HG02884 (cell line): ENCODE results near the gene PEBP1.
A peak's percentile ranks its signal among the peaks of the same experiment; 100 is the strongest.
"Not testable (repeated sequence)": the region's sequence is repeated elsewhere in the genome, so short reads cannot be mapped to it uniquely, and the experiment has no call there.

ENCODE experiments used
- ATAC-seq: cut with Tn5 transposase; IDR thresholded peaks from one replicate; pipeline ENCODE4 v1.9.1; 2021; ENCODE audit warnings: mild to moderate bottlenecking, moderate library complexity; ENCODE audit not compliant: unreplicated experiment

The PEBP1 gene

DNA sequence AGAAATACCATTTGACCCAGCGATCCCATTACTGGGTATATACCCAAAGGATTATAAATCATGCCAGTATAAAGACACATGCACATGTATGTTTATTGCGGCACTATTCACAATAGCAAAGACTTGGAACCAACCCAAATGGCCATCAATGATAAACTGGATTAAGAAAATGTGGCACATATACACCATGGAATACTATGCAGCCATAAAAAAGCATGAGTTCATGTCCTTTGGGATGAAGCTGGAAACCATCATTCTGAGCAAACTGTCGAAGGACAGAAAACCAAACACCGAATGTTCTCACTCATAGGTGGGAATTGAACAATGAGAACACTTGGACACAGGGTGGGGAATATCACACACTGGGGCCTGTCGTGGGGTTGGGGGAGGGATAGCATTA lies 6.5 kb upstream of the PEBP1 start:
- ATAC-seq: not testable (repeated sequence)

DNA sequence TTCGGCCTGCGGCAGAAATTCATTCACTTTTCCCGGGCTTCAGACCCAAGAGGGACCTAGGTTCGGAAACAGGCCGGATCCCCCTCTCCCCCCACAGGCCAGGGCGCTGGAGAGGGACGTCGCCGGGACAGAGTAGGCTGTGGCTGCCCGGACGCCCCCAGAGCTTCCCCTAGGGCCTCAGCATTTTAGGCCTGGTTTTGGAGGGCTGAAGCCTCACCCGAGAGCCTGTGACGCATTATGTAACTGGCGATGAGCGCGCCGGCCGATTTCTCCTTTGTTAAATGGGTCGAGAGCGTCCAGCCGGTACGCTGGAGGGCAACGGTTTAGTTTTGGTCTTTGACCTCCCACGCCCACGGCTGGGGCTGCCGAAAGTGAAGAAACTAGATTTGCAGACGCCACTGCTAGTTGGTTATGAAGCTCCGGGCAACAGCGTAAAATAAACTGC lies 657 bp downstream of the PEBP1 start:
- ATAC-seq: no peak

DNA sequence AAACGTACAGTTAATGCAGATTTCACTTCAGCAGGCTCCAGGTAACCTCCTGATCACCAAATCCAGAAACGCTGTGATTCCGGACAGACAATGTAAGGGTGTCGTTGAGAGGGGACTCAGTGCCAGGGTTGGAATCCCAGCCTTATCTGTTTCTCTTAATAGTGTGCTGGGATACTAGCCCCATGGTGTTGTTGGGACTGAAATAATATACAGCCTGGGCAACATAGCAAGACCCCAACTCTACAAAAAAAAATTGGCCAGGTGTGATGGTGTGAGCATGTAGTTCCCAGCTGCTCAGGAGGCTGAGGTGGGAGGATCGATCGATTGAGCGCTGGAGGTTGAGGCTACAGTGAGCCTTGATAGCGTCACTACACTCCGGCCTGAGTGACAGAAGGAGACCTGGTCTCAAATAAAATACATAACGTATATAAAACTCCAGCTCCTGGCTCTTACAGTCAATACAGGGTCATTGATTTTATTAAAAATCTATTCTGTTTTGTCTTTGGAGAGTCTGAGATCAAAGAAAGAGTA lies 1.3 kb downstream of the PEBP1 start:
- no peak for ATAC-seq

DNA sequence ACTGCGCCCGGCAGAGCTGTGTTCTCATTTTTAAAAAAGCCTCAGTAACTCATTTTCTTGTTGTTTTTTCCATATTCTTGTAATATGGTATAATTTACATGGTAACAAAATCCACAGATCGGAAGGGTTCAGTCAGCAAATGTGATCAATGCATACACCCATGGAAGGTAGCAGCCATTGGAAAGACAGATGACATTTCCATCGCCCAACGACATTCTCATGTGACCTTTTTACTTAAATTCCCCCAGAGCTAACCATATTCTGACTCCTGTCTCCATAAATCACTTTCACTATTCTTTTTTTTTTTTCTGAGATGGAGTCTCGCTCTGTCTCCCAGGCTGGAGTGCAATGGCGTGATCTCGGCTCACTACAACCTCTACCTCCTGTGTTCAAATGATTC lies 4.9 kb downstream of the PEBP1 start:
- no peak for ATAC-seq

DNA sequence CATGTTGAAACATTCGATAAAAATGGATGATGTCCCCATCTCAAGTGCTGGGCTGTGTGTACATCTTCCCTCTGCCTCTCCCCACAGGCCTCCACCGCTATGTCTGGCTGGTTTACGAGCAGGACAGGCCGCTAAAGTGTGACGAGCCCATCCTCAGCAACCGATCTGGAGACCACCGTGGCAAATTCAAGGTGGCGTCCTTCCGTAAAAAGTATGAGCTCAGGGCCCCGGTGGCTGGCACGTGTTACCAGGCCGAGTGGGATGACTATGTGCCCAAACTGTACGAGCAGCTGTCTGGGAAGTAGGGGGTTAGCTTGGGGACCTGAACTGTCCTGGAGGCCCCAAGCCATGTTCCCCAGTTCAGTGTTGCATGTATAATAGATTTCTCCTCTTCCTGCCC lies 8.6 kb downstream of the PEBP1 start:
- no peak for ATAC-seq

DNA sequence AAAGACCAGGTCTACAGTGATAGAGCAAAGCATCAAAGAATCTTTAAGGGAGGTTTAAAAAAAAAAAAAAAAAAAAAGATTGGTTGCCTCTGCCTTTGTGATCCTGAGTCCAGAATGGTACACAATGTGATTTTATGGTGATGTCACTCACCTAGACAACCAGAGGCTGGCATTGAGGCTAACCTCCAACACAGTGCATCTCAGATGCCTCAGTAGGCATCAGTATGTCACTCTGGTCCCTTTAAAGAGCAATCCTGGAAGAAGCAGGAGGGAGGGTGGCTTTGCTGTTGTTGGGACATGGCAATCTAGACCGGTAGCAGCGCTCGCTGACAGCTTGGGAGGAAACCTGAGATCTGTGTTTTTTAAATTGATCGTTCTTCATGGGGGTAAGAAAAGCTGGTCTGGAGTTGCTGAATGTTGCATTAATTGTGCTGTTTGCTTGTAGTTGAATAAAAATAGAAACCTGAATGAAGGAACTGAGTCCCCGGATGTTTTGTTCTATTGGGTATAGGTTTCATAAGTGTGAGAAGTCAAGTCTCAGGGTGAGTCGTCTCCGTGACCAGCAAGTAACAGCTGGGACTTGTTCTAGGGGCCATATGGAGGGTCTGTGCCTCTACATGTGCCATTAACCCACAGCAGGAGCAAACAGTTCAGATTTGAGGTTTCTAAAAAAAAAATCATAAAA lies 9.3 kb downstream of the PEBP1 start:
- ATAC-seq: no peak

DNA sequence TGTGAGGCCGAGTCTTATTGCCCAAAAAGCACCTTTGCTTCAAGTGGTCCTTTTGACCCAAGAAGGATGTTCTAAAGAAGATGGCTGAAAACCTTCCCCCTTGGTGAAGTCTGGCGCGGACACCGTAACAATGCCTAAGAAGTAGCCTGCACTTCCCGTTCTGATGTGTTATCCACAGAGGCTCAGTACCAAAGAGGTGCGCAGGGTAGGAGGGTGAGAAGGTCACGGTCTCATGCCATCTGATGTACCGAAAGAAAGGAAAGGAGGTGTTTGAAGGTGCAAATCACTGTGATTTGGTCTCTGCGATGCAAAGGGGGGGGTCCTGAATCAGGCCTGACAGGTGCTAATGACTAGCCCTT lies 9.9 kb downstream of the PEBP1 start:
- ATAC-seq: no peak

DNA sequence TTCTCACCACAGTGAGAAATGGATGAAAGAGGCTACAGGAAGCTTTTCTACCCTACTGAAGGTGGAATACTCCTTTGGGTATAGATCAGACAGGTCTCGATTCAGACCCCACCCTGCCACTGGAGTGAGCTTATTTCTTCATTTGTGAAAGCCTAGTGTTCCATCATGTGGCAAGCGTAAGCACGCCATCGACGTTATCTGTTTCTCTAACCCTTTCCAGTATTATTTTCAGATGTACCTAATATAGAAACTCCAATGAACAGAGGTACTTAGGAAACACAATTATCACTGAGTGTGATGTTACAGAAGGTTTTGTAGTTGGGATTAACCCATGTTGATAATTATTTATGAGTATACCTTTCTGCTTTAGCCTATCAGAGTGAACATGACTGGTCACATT lies 12.4 kb downstream of the PEBP1 start:
- no peak for ATAC-seq

DNA sequence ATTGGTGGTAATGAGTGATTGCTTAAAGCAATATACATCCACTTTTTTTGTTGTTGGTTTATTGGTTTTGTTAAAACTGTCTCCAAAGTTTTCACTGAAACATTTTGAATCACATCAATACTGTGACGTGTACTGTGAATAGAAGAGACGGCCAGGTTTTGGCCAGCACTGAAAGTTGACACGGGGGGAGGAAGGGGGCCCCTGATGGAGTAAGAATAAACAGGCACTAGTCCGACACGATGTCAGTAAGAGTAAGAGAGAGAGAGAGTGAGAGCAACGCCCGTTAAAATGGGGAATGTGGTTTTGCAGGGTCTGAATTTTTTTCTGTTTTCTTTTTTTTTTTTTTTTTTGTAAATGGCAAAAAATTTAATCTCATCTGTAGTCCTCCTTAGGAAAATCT lies 14.7 kb downstream of the PEBP1 start:
- ATAC-seq: no peak

DNA sequence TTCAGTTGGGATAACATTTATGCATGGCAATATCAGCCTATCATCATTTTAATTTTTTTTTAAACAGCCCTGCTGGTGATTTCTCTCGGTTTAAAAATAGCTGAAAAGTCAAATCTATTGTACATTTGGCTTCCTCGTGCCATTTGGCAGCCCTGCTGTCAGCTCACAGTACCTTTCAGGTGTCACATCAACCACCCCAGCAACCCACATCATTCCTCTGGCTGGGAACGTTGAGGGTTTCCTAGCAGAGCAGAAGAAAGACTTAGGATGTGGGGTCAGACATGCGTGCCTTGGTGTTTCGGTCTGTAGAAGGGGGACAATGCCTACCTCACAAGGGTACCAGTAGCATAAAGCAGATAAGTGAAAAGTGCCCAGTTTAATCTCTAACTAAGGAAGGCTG lies 15.8 kb downstream of the PEBP1 start:
- no peak for ATAC-seq

DNA sequence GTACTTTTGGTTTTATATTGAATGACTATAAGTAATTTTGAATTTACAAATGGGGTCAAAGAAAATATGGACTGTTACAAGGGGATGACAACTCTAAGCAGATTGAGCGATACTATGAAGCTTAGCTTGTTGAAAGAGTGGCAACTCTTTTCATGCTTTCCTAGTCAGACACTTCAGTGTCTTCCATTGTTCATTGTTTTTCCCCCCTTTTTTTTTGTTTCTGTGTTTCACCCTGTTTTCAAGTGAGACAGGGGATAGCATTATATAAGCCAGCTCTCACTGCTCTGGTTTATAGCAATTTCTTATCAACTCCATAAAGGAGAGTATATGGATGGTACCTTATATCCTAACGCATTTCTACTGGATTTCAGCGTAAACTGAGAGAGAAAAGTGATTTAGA lies 24.6 kb downstream of the PEBP1 start:
- ATAC-seq: no peak

DNA sequence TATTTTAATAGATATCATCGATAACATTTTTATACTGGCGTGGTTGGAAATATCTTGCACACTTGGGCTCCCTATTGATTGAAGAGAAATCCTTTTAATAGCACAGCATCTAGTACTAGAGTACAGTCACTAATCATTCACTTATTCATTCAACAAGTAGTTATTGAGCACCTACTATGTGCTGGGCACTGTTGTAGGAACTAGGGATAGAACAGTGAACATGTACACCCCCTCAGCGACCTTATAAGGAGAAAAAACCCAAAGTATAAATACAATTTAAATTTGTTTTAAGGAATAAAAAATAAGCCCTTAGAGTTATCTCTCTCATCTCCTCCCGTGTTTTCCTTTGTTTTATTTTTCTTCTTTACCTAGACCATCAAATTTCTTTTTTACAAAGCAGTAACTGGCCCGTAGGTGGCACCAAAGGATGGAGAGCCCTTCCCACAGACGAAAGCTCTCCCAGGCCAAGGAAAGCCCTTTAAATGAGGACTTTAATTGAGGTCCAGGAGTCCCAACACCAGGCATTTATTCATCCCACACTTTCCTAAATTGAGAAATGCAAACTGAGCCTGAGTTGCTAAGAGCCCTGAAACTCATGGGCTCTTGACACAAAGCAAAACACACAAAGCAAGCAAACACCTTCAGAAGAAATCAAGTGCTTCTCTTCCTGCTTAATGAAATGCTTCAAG lies 29.0 kb downstream of the PEBP1 start:
- ATAC-seq: no peak

DNA sequence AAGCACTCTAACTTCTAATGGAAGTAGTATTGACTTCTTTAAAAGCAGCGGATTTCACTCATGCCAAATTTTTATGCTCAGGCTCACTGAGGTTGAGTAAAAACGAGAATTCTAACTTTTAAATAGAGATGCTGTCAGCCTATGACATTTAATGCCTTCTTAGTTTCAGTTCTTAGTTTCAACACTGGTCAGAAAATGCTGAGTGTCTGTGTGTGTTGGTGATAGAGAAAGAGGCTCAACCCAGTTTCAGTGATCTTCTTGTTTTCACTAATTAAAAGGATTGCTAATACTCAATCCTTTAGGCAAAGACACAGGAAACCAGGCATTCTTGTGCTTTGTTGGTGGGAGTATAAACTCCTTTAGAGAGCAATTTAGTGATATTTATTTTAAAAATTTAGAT lies 31.0 kb downstream of the PEBP1 start:
- ATAC-seq: peak; percentile 95

DNA sequence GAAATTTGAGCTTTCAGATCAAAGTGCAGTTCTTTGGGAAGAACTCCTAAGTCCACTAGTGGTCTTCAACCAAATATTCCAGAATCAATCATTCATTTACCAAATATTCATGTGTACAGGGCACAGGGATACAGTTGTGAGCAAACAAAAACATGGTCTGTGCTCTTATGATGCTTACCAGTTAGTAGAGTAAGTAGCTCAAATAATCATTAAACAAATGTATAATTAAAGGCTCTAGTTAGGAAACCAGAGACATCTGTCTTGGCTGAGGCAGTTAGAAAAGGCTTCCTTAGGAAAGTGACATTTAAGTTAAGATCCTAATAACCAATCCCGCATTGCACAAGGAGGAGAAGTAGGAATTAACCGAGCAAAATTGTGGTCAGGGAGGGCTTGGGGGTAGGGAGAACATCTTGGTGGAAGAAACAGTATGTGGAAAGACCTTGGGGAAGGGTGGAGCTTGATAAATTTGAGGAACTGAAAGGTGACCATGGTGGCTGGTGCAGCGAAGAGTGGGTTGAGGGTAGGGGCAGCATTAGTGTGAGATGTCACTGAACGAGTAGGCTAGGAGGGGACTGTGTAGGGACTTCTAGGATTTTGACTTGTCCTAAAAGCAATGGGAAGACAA lies 40.0 kb downstream of the PEBP1 start:
- ATAC-seq: peak; percentile 80

DNA sequence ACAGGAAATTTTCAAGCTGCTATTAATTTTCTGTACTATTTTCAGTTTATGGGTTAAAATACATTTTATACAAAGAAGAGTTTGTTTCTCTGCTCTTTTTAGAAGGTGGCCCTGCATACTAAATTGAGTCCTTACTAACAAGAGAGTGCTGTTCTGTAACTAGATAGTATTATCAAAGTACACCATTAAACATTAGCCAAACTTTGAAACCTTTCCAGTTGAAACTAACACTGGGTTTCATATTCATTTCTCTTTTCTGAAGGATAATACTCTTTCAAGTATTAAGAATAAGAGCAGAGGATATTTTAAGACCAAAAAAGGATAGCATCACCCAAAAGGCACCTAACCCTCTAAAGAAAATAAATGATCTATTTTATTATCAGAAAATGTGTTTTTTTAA lies 47.2 kb downstream of the PEBP1 start:
- ATAC-seq: no peak

DNA sequence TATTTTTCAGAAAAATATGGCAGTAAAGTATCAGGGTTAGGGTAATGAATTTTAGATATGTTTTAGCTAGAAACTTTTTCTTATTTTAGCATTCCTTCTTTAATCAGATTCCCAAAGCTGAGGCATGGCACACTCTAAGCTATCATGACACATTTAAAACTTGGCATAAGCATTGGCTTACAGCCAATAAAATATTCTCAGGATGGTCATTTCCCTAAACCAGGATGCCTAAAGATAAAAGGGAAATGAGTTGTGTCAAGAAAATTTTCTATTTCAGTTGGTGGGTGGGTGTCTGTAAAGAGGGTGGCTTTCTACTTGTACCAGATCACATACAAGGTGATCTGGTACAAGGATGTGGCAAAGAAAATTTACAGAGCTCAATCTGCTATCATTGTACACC lies 47.8 kb downstream of the PEBP1 start:
- no peak for ATAC-seq

DNA sequence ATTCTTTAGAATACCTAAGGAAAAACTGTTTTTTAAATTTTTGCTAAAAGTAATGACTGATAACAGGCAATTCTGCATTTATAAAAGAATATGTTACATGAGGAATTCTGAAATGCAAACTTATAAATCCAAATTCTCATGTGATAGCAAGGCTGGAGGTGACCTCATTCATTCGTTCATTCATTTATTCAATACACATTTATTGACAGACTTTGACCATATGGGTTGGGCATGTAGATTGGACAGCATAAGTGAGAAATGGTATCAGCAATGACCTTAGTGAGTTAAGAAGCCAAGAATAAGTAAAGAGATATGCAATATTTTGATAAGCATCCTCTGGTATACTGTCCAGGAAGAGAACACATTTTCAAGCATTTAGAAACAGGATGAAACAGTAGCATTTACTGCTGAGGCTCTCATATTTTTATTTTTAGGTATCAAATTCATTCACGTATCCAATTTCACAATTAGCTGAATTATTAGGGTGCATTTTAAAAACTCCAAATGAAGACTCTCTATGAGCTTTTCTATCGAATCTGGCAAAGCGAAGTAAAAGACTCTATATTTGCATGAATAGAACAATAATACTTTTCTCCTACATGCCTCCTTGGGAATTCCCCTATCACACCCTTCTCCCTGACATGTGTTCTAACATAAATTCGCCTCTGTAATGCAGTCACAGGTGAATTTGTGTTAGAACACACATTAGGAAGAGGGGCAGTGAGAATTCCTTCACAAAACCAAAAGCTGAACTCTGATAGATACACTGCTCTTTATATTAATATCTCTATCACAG lies 49.9 kb downstream of the PEBP1 start:
- no peak for ATAC-seq

DNA sequence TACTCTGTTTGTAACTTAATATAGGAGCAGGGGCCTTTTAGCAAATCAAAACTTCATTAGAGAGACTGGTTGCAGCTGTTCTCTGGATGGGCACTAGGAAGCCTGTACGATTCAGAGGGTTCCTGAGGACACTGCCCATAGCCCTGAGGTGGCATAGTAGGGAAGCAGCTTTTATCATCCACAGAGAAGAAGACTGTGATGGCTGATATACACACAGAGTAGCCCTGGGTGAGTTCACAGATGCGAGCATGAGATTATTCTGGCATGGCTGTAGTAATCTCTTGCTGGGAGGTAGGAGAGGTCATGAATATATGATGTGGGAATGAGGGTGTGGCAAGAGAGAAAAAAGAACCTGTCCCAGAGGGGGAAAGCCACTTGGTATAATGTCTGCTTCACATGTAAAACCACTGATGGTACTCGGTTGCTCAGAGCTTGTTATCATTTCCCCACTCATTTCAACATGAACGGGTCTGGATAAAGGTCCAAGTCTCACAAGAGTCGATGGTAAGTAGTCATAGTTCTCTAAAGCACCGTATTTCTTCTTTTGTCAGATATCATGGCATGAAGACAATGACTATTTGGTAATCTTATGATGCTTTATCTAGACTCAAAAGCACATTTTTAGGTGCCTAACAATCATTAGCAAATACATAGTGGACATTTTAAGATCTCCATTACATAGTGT lies 52.0 kb downstream of the PEBP1 start:
- no peak for ATAC-seq

DNA sequence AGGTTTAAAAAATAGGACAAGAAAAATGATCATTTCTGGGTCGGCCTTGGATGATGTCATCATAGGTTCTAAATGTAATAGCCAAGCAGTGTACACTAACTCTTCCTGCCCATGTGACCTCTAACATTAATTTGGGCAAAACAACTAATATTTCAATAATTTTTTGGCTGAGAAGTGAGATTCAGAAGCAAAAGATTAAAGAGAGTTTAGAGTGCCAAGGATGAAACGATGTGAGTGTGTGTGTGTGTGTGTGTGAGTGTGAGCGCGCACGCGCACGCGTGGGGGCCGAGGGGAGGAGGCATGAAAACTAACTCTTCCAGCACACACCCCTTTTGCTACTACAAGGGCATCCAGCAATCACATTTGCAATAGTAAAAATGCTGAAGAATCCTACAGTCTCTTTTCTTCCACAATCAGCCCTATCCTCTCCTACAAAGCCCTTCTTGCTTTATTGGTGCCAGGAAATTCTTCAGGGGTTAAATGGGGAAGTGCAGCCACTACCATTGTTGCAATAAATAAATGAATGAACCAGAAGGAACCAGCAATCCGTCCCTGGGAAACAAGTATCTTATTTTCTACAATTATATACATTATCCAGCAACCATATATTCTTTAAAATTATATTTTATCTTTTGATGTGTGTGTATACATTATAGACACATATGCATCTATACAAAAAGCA lies 52.9 kb downstream of the PEBP1 start:
- ATAC-seq: no peak

DNA sequence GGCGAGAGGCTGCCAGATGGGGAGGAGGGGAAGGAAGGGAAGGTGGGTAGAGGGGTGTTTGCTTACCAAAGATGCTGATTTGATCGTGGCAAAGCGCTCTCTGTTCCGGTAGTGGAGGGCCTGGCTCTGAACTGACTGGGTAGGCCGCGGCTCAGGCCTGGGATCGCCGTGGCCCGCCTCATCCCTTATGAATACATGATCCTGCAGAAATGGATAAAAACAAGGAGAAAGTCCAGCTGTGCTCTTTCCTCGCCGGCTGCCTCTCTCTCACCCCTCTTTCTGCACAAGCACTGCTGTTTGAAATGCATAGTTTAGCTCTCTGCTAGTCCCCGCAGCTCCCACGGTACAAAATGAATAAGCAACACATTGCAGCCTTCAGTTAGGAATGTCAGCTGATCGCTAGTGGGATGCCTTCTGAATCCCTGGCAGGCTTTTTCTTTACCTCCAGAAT lies 53.8 kb downstream of the PEBP1 start:
- no peak for ATAC-seq
